Calu3 (cell line): Measurements from ENCODE around the gene CLDN7. TPM values are rescaled to one million over a fixed set of nuclear protein-coding genes. Genes with fewer than 3 reads are reported as not detected.

Experiments
- BruUV-seq: library from RNA; stranded (reverse); fragments of 400-500 nt; replicated peaks from 2 replicates; lab custom pipeline; 2021; lab: Mats Ljungman, UMichigan
- CTCF ChIA-PET: fragments of 300-600 bp; sonication (Branson Sonifier 250); formaldehyde crosslinking; loops from one replicate; lab custom pipeline; 2022; ENCODE audit warnings: antibody characterized with exemption; lab: Charles Lee
- DNase-seq: peaks from one replicate; pipeline ENCODE4 v3.0.0; 2022
- H3K27ac Mint-ChIP-seq: one replicate; pipeline ENCODE4 v1.8.0; 2022; ENCODE audit warnings: mixed read lengths; ENCODE audit not compliant: unreplicated experiment
- H3K27me3 Mint-ChIP-seq: one replicate; pipeline ENCODE4 v1.8.0; 2022; ENCODE audit warnings: mixed read lengths; ENCODE audit not compliant: unreplicated experiment
- H3K36me3 Mint-ChIP-seq: one replicate; pipeline ENCODE4 v1.8.0; 2022; ENCODE audit warnings: mild to moderate bottlenecking, moderate library complexity, mixed read lengths; ENCODE audit not compliant: insufficient read depth, unreplicated experiment
- H3K4me1 Mint-ChIP-seq: one replicate; pipeline ENCODE4 v1.8.0; 2022; ENCODE audit warnings: mild to moderate bottlenecking, low read depth, mixed read lengths; ENCODE audit not compliant: unreplicated experiment
- H3K4me3 Mint-ChIP-seq: one replicate; pipeline ENCODE4 v1.8.0; 2022; ENCODE audit warnings: mild to moderate bottlenecking, low read depth, moderate library complexity, mixed read lengths; ENCODE audit not compliant: unreplicated experiment
- H3K9me3 Mint-ChIP-seq: one replicate; pipeline ENCODE4 v1.8.0; 2022; ENCODE audit warnings: low read depth, mixed read lengths; ENCODE audit not compliant: unreplicated experiment
- CTCF ChIP-seq: fragments of 200-600 bp; IDR thresholded peaks from one replicate; pipeline ENCODE4 v1.8.0; 2022; ENCODE audit warnings: antibody characterized with exemption; ENCODE audit not compliant: unreplicated experiment
- intact Hi-C: fragments of 100-400 bp; cut with micrococcal nuclease; formaldehyde crosslinking; loops from one replicate; pipeline ENCODE4 v1.10.0; 2022; ENCODE audit not compliant: unreplicated experiment
- total RNA-seq: library from RNA; stranded (reverse); gene quantifications from 2 replicates; pipeline ENCODE4 v1.2.3, GENCODE V29; 2022

The CLDN7 gene
- total RNA-seq, 1 experiment from 2014 or later = 266 TPM

- Mint-ChIP-seq H3K27me3 (peaks cover 12% of the 10 kb centered on the region), H3K36me3 (peaks cover 8% of the 10 kb centered on the region), H3K4me3 (no peak overlapping the region), H3K4me1 (peaks cover 15% of the 10 kb centered on the region), H3K9me3 (no peaks in the 10 kb centered on the region), H3K27ac (no peak overlapping the region)
- BruUV-seq = no TSS peak
- no peak for DNase-seq
- intact Hi-C loops = loop anchor here (2.0 kb wide), 1 partner anchor 13 kb away; the partner anchor contains the start of gene SLC2A4
- CTCF ChIA-PET = no interaction called here
- no peak for TF ChIP-seq CTCF
These were observed 31.7 kb upstream of the CLDN7 start for GRCh38 chr17:7293816-7294613.

- peaks cover 8% of the 10 kb centered on the region for H3K36me3 Mint-ChIP-seq
- peaks cover 15% of the 10 kb centered on the region for H3K4me1 Mint-ChIP-seq
- H3K27ac Mint-ChIP-seq = no peak overlapping the region
- peaks cover 20% of the 10 kb centered on the region for H3K27me3 Mint-ChIP-seq
- no peak overlapping the region for H3K4me3 Mint-ChIP-seq
- DNase-seq = no peak
- no peak for TF ChIP-seq CTCF
- no peaks in the 10 kb centered on the region for H3K9me3 Mint-ChIP-seq
- intact Hi-C loops = no loop called here
- no TSS peak for BruUV-seq
- CTCF ChIA-PET = no interaction called here
These were observed 30.9 kb upstream of the CLDN7 start for GRCh38 chr17:7293159-7293558.

- intact Hi-C loops = no loop called here
- Mint-ChIP-seq H3K4me1 (peaks cover 15% of the 10 kb centered on the region), H3K27ac (no peak overlapping the region), H3K9me3 (no peaks in the 10 kb centered on the region), H3K4me3 (no peak overlapping the region), H3K27me3 (peaks cover 24% of the 10 kb centered on the region), H3K36me3 (peaks cover 8% of the 10 kb centered on the region)
- DNase-seq = no peak
- no peak for TF ChIP-seq CTCF
- CTCF ChIA-PET = no interaction called here
- no TSS peak for BruUV-seq
These were observed 30.5 kb upstream of the CLDN7 start for GRCh38 chr17:7292729-7293128.

- H3K4me1 Mint-ChIP-seq = peaks cover 15% of the 10 kb centered on the region
- no peak overlapping the region for H3K4me3 Mint-ChIP-seq
- TF ChIP-seq CTCF = no peak
- H3K9me3 Mint-ChIP-seq = no peaks in the 10 kb centered on the region
- DNase-seq = no peak
- no TSS peak for BruUV-seq
- H3K27ac Mint-ChIP-seq = no peak overlapping the region
- intact Hi-C loops = no loop called here
- H3K27me3 Mint-ChIP-seq = peaks cover 30% of the 10 kb centered on the region
- peaks cover 8% of the 10 kb centered on the region for H3K36me3 Mint-ChIP-seq
- CTCF ChIA-PET = interaction anchor here (0.5 kb wide), 1 partner anchor 20 kb away, joined by 4 read pairs; no protein-coding TSS in a partner anchor
These were observed 29.9 kb upstream of the CLDN7 start for GRCh38 chr17:7292194-7292593.
